Measurements from ENCODE around the gene TACR3. TPM values are rescaled to one million over a fixed set of nuclear protein-coding genes. Genes with fewer than 3 reads are reported as not detected.
A peak's percentile ranks its signal among the peaks of the same experiment; 100 is the strongest.

TACR3 gene, protein sequence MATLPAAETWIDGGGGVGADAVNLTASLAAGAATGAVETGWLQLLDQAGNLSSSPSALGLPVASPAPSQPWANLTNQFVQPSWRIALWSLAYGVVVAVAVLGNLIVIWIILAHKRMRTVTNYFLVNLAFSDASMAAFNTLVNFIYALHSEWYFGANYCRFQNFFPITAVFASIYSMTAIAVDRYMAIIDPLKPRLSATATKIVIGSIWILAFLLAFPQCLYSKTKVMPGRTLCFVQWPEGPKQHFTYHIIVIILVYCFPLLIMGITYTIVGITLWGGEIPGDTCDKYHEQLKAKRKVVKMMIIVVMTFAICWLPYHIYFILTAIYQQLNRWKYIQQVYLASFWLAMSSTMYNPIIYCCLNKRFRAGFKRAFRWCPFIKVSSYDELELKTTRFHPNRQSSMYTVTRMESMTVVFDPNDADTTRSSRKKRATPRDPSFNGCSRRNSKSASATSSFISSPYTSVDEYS
- total RNA-seq, result under 1 TPM; 0.08 to 0.19 TPM
- 0.05 TPM for polyA plus RNA-seq (ENCODE audit: insufficient read depth, low read depth, low replicate concordance)
- long read RNA-seq, donor 1, result 0 reads
- long read RNA-seq, donor 2, result 0 reads

- Histone ChIP-seq H3K27ac (no peak within 1 kb of the TSS), H3K9me3 (no peaks in the 10 kb centered on the region), H3K27me3 (no peaks in the 10 kb centered on the region), H3K4me1 (no peaks in the 10 kb centered on the region), H3K36me3 (ENCODE audit: low read depth, missing control alignments) (no peaks in the 10 kb centered on the region), H3K4me3 (peak within 1 kb of the TSS; percentile 11 to 12)
- DNase-seq, result peak; percentile 14
- TF ChIP-seq POLR2A (IDR thresholded peaks at IDR 0.05), result no peak
- TF ChIP-seq, protein P1, sequence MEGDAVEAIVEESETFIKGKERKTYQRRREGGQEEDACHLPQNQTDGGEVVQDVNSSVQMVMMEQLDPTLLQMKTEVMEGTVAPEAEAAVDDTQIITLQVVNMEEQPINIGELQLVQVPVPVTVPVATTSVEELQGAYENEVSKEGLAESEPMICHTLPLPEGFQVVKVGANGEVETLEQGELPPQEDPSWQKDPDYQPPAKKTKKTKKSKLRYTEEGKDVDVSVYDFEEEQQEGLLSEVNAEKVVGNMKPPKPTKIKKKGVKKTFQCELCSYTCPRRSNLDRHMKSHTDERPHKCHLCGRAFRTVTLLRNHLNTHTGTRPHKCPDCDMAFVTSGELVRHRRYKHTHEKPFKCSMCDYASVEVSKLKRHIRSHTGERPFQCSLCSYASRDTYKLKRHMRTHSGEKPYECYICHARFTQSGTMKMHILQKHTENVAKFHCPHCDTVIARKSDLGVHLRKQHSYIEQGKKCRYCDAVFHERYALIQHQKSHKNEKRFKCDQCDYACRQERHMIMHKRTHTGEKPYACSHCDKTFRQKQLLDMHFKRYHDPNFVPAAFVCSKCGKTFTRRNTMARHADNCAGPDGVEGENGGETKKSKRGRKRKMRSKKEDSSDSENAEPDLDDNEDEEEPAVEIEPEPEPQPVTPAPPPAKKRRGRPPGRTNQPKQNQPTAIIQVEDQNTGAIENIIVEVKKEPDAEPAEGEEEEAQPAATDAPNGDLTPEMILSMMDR (IDR thresholded peaks at IDR 0.05), result no peak
- 1% methylated on average over 17 to 20 of the region's 20 CpGs for WGBS, 2 donors
- intact Hi-C loops (cut with DNase I; ENCODE audit: low total_unique reads), result no loop called here
Measured at GRCh38 chr4:103719830-103720207, at the start of gene TACR3. Gene TACR3, minus strand, starts transcription at chr4:103719985. Its CDS starts 310 bp downstream, at chr4:103719675.

DNA sequence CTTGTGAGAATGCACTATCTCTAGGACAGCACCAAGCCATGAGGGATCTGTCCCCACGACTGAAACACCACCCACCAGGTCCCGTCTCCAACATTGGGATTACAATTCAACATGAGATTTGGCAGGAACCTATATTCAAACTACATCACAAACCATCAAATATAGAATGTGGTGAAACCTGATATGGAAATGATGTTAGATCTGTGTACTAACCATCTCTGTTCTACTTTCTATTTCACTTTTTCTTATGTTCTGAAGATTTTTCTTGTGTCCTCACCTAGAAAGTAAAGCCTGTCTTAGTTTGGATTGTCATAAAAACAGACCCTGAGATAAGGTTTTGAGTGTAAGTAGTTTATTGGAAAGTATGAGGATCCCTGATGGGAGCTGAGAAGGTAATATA, 37.8 kb upstream of the TACR3 start:
- no peaks in the 10 kb centered on the region for H3K4me1 ChIP-seq
- H3K27ac ChIP-seq, result no peak overlapping the region
- H3K27me3 ChIP-seq, result no peaks in the 10 kb centered on the region
- TF ChIP-seq POLR2A (IDR thresholded peaks at IDR 0.05), result no peak
- TF ChIP-seq, protein P1 (IDR thresholded peaks at IDR 0.05), result no peak
- no peak overlapping the region for H3K4me3 ChIP-seq
- no peak for DNase-seq
- WGBS, 2 donors, result 65 to 82% methylated on average over 2 of the region's 2 CpGs
- no peaks in the 10 kb centered on the region for H3K36me3 ChIP-seq (ENCODE audit: low read depth, missing control alignments)
- intact Hi-C loops (cut with DNase I; ENCODE audit: low total_unique reads), result no loop called here
- H3K9me3 ChIP-seq, result no peaks in the 10 kb centered on the region

DNA sequence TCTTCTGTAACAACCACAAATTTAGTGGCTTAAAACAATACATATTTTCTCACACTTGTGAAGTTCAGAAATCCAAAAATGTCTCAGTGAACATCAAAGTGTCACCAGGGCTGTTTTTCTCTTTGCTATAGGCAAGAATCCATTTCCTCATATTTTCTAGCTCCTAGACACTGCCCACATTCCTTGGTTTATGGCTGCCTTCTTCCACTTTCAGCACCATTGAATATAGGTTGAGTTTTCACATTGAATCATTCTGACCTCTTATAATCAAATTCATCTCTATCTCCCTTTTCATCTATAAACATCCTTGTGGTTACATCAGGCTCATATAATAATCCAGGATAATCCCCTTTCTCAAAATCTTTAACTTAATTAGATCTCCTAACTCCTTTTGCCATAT, 37.0 kb upstream of the TACR3 start:
- DNase-seq, result no peak
- TF ChIP-seq, protein P1 (IDR thresholded peaks at IDR 0.05), result no peak
- TF ChIP-seq POLR2A (IDR thresholded peaks at IDR 0.05), result no peak
- intact Hi-C loops (cut with DNase I; ENCODE audit: low total_unique reads), result no loop called here

GRCh38 chr4:103754844-103755243, 35.1 kb upstream of the TACR3 start:
- no peaks in the 10 kb centered on the region for H3K4me1 ChIP-seq
- 90 to 100% methylated on average over 2 to 3 of the region's 3 CpGs for WGBS, 2 donors
- TF ChIP-seq, protein P1 (IDR thresholded peaks at IDR 0.05), result no peak
- no peak for TF ChIP-seq POLR2A (IDR thresholded peaks at IDR 0.05)
- H3K36me3 ChIP-seq (ENCODE audit: low read depth, missing control alignments), result no peaks in the 10 kb centered on the region
- H3K4me3 ChIP-seq, result no peak overlapping the region
- intact Hi-C loops (cut with DNase I; ENCODE audit: low total_unique reads), result no loop called here
- H3K27me3 ChIP-seq, result no peaks in the 10 kb centered on the region
- H3K27ac ChIP-seq, result no peak overlapping the region
- DNase-seq, result no peak
- H3K9me3 ChIP-seq, result no peaks in the 10 kb centered on the region

More for the DNA sequence above, 37.0 kb upstream of the TACR3 start:
- no peaks in the 10 kb centered on the region for H3K36me3 ChIP-seq (ENCODE audit: low read depth, missing control alignments)
- H3K4me1 ChIP-seq, result no peaks in the 10 kb centered on the region
- H3K9me3 ChIP-seq, result no peaks in the 10 kb centered on the region
- no peak overlapping the region for H3K27ac ChIP-seq
- H3K27me3 ChIP-seq, result no peaks in the 10 kb centered on the region
- H3K4me3 ChIP-seq, result no peak overlapping the region

All from testis (tissue), 5 donors.